GM21528 (cell line): ENCODE measurements around the gene TRAPPC1.
A peak's percentile ranks its signal among the peaks of the same experiment; 100 is the strongest.
"Not testable (repeated sequence)": the region's sequence is repeated elsewhere in the genome, so short reads cannot be mapped to it uniquely, and the experiment has no call there.

Source experiments
- ATAC-seq: cut with Tn5 transposase; IDR thresholded peaks from one replicate; pipeline ENCODE4 v1.9.1; 2021; ENCODE audit warnings: mild to moderate bottlenecking, moderate library complexity; ENCODE audit not compliant: unreplicated experiment, low FRiP score

Gene TRAPPC1, protein sequence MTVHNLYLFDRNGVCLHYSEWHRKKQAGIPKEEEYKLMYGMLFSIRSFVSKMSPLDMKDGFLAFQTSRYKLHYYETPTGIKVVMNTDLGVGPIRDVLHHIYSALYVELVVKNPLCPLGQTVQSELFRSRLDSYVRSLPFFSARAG

DNA sequence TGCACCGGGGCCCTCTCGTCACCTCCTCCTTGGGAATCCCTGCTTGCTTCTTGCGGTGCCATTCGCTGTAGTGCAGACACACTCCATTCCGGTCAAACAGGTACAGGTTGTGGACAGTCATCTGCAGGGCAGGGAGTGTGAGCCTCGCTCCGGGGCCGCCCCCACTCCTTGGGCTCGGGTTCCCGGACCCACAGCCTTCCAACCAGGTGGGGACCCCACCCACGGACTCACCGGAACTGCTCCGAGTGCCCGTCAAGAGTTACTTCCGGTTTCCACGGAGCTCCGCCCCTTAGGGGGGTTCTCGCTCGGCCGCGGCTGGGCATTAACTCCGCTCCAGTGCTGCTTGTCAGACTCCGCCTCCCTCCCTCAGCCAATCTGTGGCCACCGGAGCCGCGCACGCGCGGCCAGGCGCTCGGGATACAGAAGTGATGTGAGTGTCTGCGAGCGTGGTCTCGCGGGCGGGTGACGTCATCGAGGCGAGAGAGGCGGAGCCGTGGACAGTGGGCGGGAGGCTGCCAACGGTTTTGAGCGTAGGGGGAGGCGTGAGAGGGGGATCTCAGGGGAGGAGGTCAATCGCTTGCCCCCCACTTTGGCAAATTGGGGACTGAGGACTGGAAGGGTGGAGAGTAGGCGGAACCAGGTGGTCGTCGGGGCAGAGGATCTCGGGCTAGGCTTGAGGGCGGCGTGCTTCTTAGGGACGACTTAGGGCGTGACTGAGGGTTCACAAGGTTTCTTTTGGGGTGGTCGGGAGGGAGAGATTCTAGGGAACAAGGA is at the start of gene TRAPPC1, which contains the start of gene CNTROB:
TRAPPC1 (minus strand) TSS at position 238 of the 774 bp plus-strand sequence; CDS start at position 121, 117 bp downstream.
CNTROB (plus strand) TSS at position 498 of the 774 bp plus-strand sequence. CDS start 874 bp downstream, outside the sequence.
- peak; percentile 81 for ATAC-seq

DNA sequence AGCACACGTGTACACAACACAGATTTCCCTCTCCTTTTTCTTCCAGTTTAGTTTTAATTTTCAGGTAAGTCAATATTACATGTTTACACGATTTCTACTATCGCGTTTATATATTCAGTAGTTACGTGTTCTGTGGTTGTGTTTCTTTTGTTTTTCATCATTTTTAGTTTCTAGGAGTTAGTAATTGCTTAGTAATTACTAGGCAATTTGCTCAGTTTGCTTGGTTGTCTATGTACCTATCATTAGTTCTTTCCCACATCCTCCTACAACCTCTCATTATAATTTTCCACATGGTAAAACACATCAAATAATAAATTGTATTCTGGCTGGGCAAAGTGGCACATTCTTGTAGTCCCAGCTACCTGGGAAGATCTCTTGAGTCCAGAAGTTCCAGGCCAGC is 46.1 kb upstream of the TRAPPC1 start:
- ATAC-seq, result no peak

DNA sequence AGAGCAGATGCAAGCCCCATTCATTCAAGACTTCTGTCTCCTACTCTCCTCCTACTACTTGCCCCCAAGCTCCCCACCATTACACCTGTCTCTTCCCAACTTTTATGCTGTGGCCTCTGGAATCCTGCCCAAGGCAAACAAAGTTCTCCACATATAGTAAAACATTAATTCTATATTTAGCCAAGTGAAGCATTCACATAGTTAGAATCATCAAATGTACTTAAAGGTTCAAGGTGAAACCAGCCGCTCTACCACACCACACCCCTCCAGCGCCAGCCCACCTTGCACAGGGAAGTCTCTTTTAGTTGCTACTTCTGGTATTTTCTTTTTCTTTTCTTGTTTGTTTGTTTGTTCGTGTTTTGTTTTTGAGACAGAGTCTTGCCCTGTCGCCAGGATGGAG is 45.3 kb upstream of the TRAPPC1 start:
- no peak for ATAC-seq

DNA sequence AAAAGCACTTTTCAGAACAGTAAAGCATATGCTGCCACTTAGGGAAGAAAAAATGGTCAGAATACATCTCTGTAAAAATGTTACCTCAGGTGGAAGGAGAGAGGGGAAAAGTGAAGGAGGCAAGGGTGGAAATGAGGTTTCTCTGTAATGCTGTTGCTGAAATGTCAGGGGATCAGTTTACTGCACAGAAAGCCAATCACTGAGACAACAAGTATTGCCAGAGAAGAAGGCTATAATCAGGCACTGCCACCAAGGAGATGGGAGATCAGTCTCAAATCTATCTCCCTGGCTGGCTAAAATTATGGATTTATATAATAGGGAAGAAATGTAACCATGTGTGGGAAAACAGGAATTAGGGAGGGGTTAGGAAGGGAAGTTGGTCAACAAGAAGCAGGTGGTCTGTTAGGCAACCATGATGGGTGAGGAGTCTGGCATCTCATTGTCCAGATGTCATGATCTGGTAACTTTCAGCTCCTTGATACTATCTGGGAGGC is 42.9 kb upstream of the TRAPPC1 start:
- ATAC-seq, result no peak

DNA sequence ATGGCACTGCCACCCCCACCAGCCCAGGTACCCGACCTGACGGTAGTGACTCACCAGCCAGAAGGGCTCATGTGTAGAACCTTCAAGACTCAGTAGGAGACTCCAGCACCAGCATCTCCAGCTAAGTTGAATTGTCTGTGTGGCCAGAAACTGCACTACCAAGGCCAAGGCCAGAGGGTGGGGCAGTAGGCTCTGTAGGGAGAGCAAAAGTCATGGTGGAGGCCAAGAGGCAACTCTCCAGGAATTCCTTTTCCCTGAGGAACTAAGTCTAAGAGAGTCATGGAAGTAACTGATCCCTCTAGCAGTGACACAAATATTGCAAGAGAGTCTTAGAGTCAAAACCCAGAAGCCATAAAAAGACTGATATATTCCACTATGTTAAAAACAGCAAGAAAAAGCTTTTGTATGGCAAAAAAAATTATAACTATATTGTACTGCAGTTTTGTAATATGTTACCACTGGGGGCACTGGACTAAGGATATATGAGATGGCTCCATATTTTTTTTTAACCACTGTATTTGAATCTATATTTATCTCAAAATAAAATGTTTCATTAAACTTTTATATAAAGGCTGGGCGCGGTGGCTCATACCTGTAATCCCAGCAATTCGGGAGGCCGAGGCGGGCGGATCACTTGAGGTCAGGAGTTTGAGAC is 40.5 kb upstream of the TRAPPC1 start:
- ATAC-seq, result no peak

DNA sequence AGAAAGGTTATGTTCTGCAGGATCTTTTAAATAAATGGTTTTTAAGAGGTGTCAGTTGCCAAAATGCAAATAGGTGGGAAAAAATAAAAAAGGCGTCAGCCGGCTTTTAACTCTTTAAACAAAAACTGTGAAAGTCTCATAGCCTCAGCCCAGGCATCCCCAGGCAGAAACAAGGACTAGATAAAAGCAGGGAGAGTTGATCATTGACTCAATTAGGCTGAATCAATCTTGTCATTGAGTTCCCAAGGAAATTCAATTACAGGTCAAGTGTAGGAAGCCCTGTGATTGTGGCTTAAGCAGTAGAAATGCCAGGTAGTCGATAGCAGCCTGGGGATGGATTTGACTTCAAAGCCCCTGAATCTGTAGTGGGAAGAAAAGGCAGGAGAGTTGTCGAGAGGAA is 39.9 kb upstream of the TRAPPC1 start:
- no peak for ATAC-seq

DNA sequence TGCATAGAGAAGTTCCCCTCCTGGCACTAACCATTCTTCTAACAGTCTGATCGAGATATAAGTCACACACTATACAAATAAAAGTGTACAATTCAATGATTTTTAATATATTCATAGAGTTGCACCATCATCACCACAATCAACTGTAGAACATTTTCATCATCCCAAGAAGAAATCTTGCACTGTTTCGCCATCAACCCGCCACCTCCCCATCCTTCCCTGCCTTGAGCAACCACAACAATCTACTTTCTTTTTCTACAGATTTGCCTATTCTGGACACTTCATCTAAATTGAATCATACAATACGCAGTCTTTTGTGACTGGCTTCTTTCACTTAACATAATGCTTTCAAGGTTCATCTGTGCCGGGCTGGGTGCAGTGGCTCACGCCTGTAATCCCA is 37.7 kb upstream of the TRAPPC1 start:
- no peak for ATAC-seq

DNA sequence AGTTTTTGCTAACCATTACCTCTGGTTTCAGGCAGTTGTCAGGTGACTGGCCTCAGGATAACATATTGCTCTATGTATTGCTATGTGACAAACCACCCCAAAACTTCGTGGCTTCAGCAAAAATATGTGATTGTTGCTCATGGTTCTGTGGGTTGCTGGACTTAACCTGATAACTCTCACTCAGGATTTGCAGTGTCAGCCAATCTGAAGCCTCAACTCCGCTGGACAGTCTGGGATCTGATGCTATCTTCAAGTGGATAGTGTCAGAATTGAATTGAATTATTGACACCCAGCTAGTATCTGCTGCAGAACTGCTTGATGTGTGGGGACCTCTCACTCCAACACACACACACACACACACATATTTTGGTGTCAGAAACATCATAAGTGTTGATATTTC is 36.0 kb upstream of the TRAPPC1 start:
- no peak for ATAC-seq

DNA sequence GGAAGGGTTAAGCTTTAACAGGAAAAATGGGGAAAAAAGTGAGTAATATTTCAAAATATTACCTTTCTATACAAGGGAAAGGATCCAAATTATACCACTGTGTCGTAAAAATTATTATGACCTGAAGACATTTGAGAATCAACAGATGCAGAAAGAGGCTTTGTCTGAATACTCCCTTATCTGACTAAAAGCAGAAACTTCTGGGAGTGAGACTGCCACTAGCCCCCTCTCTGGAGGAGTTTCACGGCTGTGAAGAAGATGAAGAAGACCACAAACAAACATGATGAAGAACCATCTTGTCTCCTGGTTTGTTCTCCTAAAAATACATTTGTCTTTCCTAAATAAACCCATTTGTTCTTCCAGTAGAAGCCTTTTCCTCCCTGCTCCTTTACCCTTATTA is 29.7 kb upstream of the TRAPPC1 start:
- ATAC-seq, result no peak

DNA sequence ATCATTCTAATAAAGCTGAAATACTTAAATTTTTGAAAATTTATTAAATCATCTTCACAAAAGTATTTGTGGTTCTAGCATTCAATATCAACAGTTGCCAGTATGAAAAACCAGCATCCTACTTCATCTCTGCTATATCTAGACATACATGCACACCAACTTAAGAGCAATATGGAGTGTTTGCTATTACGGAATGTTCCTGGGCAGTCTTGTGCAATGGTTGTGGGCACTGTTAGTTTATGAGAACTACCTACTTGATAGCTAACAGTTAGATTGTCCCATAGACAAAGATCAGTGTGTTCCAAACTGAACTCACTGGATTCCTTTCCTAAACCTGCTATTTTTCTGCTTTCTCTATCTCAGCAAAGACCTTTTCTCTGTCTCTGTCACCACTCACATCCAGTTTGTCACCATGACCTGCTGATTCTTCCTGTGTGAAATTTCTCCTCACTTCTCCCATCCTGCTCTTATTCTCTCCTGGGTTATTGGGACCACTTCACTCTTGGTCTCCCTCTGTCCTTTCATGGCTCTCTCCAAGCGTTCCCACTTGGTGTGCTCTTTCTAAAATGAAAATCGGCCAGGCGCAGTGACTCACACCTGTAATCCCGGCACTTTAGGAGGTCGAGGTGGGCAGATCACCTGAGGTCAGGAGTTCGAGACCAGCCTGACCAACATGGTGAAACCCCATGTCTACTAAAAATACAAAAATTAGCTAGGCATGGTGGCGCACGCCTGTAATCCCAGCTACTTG is 27.9 kb upstream of the TRAPPC1 start:
- no peak for ATAC-seq

DNA sequence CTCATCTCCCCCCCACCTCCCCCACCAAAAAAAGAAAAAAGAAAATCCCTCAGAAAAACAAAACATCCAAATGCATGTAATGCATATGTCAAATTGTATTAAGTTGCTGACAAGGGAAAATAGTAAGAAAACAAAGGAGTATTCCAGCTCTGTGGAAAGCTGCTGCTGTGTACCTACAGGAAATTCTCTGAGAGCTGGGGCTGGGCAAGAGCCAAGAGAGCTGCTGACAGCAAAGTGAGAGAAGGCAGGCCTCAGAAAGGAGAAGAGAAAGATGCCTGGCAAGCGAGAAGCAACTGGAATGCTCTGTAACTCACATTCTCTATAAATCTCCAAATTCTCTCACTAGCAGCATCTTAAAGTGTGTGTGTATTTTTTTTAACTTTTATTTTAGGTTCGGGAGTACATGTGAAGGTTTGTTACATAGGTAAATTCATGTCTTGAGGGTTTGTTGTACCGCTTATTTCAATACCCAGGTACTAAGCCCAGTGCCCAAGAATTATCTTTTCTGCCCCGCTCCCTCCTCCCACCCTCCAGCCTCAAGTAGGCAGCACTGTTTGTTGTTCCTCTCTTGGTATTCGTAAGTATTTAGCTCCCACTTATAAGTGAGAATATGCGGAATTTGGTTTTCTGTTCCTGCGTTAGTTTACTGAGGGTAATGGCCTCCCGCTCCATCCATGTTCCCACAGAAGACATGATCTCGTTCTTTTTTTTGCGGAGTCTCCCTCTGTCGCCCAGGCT is 24.7 kb upstream of the TRAPPC1 start:
- ATAC-seq, result no peak

DNA sequence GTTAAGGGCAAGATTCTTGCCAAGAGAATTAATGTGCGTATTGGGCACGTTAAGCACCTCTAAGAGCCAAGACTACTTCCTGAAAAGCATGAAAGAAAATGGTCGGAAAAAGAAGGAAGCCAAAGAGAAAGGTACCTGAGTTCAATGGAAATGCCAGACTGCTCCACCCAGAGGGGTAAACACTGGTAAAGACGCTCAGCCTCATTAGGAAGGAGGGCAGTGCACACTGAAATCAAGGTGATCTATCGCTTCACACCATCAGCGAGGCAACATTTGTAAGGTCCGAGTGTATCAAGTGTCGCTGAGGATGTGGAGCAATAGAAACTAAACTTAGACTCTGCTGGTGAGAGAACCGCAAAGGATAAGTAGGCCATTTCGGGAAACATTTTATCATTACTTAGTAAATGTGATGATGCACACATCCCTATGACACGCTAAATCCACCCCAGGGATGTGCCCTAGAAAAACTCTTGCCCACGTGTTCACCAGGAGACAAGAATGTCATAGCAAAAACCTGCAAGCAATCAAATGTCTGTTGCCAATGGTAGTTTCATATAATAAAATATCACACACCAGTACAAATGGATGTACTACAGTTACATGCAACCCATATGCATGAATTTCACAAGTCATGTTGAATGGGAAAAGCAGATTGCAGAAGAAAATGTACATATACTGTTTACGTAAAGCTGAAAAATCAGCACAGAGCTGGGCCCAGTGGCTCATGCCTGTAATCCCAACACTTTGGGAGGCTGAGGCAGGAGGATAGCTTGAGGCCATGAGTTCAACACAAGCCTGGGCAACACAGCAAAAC is 23.9 kb upstream of the TRAPPC1 start:
- no peak for ATAC-seq

DNA sequence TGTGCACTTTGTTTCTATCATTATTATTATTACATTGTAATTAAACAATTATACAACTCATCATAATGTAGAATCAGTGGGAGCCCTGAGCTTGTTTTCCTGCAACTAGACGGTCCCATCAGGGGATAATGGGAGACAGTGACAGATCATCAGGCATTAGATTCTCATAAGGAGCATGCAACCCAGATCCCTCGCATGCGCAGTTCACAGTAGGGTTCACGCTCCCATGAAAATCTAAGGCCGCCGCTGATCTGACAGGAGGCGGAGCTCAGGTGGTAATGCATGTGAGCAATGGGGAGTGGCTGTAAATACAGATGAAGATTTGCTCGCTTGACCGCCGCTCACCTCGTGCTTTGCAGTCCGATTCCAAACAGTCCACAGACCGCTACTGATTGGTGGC is 21.5 kb upstream of the TRAPPC1 start:
- not testable (repeated sequence) for ATAC-seq

DNA sequence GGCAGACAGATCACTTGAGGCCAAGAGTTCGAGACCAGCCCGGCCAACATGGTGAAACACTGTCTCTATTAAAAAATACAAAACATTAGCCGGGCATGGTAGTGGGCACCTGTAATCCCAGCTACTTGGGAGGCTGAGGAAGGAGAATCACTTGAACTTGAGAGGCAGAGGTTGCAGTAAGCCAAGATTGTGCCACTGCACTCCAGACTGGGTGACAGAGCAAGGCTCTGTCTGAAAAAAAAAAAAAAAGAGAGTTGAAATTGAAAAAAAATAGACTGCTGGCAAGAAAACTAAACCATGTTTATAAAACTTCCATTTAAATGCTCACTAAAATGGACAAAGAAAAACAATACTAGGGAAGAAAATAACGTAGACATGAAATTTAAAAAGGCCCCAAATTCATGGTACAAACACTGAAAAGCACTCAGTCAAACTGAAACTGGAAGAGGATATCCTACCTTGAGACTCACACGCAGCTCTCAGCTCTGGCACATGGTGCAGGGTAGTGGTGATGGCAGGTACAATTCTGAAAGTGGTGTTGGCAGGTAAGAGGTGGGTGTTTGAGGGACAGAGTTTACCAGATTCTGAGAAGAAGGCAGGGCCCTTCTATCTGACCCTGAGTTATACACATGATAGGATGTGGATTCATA is 19.5 kb upstream of the TRAPPC1 start:
- ATAC-seq, result no peak

DNA sequence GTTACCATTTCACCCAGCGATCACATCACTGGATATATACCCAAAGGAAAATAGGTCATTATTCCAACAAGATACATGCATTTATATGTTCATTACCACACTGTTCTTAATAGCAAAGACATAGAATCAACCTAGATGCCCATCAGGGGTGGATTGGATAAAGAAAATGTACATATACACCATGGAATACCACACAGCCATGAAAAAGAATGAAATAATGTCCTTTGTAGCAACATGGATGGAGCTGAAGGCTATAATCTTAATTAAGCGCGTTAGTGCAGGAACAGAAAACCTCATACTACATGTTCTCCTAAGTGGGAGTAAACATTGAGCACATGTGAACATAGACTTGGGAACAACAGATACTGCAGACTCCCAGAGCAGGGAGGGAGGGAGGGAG is 18.8 kb upstream of the TRAPPC1 start:
- ATAC-seq, result no peak

DNA sequence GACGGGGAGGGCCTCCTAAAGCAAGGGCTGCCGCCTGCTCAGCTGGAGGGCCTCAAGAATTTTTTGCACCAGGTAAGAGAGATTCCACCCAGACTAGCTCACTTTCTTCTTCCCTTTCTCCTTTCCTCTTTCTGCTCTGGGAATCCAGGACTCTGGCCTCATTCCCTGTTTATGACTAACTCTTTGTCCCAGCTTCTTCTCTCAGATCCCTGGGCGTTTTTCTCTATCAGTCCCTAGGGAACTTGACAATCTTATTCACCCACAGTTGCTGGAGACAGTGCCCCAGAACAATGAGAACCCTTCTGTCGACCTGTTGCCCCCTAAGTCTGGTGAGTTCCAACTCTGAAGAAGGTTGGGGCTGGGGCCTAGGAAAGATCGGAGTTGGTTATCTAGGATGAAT is 15.9 kb upstream of the TRAPPC1 start:
- no peak for ATAC-seq

DNA sequence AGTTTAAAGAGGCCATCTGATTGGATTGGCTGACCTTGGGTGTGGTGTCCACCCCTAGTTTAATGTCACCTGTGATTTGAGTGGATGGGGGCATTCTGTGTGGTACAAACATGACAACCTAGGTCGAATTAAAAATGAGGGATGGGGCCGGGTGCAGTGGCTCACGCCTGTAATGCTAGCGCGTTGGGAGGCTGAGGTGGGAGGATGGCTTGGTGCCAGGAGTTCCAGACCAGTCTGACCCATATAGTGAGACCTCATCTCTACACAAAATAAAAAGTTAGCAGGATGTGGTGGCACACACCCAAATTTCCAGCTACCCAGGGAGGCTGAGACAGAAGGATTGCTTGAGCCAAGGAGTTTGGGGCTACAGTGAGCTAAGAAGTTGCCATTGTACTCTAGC is 14.7 kb upstream of the TRAPPC1 start:
- no peak for ATAC-seq

DNA sequence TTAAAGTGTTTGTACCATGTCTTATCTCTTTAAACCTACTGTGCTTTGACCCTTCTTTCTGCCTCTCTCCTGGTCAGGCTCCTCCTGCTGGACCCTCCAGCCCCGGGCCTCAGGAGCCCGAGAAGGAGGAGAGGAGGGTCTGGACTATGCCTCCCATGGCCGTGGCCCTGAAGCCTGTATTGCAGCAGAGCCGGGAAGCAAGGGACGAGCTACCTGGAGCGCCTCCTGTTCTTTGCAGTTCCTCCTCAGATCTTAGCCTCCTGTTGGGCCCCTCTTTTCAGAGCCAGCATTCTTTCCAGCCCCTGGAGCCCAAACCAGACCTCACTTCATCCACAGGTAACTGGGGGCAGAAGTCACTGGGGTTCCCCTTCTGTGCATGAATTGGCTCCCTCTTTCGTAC is 13.9 kb upstream of the TRAPPC1 start:
- ATAC-seq, result no peak

DNA sequence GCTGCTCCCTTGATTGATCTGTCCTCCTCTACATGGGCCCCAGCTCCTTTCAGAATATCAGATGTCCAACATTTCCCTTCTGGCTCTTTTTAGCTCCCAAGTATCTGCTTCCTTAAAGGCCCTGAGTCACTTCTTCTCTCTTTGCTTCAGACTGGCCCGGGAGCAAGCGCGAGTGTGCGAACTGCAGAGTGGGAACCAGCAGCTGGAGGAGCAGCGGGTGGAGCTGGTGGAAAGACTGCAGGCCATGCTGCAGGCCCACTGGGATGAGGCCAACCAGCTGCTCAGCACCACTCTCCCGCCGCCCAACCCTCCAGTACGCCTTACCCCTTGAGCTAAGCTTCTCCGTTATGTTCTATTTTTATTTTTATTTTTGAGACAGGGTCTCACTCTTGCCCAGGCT is 12.6 kb upstream of the TRAPPC1 start:
- ATAC-seq, result no peak
